Measurements from ENCODE around the gene KRTAP4-3. TPM values are rescaled to one million over a fixed set of nuclear protein-coding genes. Genes with fewer than 3 reads are reported as not detected.
"Not testable (repeated sequence)": the region's sequence is repeated elsewhere in the genome, so short reads cannot be mapped to it uniquely, and the experiment has no call there.

Gene KRTAP4-3
- not detected in 2 replicates for total RNA-seq

DNA sequence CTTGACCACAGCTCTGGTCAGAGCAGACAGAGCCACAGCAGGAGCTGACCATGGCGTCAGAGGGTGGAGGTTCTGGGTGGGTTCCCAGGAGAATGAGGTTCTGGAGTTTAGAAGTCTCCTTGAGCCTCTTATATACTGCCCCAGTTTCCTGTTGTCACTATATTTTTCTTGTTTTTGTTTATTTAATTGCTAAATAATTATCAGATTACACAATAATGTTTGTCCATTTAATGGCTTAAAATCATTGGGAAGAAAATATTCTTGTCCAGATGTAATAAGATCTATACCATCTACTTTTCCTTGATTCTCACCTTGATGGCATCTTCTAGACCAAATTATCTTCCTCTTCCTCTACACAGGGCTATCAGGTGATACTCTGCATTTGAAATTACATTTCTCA, at the start of gene KRTAP4-3:
Gene KRTAP4-3 (minus strand): TSS at position 101 of the 400 bp plus-strand sequence. CDS start 49 bp downstream, at position 52.
- no peak for DNase-seq (ENCODE audit: low read depth)

- DNase-seq (ENCODE audit: low read depth): no peak
Measured at GRCh38 chr17:41215681-41216080, 47.7 kb upstream of the KRTAP4-3 start.

DNA sequence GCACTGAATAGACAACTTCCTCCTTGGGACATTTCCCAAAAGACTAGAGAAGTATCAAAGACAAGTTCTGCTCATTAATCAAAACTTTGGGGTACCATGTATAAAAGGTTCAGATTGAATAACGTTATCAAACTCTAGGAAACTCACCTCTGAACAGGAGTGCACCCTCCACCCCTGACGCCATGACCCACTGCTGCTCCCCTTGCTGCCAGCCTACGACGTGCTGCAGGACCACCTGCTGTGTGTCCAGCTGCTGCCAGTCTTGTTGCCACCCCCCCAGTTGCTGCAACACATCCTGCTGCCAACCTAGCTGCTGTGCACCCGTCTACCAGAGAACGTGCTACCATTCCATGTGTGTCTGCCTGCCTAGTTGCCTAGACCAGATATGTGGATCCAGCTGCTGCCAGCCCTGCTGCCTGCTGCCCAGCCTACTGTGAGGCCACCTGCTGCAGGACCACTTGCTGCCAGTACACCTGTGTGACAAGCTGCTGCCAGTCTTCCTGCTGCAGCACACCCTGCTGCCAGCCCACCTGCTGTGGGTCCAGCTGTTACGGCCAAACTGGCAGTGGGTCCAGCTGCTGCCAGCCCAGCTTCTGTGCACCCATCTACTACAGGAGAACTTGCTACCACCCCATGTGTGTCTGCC, 44.6 kb upstream of the KRTAP4-3 start:
- DNase-seq (ENCODE audit: low read depth): no peak

GRCh38 chr17:41211845-41212466, 43.9 kb upstream of the KRTAP4-3 start:
- peak; percentile 57 for DNase-seq (ENCODE audit: low read depth)

DNA sequence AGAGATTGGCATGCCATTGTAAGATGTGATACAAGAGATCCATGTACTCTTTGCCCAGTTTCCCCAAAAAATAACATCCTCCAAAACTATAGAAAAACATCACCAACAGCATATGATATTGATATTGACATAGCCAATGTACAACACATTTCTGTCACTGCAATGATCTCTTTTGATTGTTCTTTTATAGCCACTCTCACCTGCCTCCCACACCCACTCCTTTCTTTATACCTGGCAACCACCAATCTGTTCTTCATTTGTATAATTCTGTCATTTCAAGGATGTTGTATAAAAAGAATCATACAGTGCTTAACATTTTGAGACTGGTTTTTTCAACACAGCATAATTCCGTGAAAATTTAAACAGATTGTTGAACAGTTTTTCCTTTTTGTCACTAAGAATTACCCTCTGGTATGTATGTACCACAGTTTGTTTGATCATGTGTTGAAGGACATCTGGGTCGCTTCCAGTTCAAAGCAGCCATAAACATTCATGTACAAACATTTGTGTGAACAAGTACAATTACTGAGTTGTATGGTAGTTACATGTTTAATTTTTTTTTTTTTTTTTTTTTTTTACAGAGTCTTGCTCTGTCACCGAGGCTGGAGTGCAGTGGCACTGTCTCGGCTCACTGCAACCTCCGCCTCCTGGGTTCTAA, 31.5 kb upstream of the KRTAP4-3 start:
- DNase-seq (ENCODE audit: low read depth): no peak

- DNase-seq (ENCODE audit: low read depth): no peak
Measured at GRCh38 chr17:41196068-41196467, 28.0 kb upstream of the KRTAP4-3 start.

DNA sequence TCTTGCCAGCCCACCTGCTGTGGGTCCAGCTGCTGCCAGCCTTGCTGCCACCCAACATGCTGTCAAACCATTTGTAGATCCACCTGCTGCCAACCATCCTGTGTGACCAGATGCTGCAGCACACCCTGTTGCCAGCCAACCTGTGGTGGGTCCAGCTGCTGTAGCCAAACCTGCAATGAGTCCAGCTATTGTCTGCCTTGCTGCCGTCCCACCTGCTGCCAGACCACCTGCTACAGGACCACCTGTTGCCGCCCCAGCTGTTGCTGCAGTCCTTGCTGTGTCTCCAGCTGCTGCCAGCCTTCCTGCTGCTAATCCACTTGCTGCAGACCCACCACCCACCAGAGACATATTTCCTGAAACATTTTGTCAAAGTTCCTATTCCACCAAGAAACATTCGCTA, 22.3 kb upstream of the KRTAP4-3 start:
- DNase-seq (ENCODE audit: low read depth): no peak

DNA sequence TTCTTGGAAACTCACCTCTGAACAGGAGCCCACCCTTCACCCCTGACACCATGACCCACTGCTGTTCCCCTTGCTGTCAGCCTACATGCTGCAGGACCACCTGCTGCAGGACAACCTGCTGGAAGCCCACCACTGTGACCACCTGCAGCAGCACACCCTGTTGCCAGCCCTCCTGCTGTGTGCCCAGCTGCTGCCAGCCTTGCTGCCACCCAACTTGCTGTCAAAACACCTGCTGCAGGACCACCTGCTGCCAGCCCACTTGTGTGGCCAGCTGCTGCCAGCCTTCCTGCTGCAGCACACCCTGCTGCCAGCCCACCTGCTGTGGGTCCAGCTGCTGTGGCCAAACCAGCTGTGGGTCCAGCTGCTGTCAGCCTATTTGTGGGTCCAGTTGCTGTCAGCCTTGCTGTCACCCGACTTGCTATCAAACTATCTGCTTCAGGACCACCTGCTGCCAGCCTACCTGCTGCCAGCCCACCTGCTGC, 21.9 kb upstream of the KRTAP4-3 start, which contains the start of gene KRTAP9-1:
Gene KRTAP9-1 (plus strand): TSS at position 51 of the 482 bp plus-strand sequence. CDS start 0 bp downstream, at position 51.
- DNase-seq (ENCODE audit: low read depth): not testable (repeated sequence)

- no peak for DNase-seq (ENCODE audit: low read depth)
Measured at GRCh38 chr17:41186872-41187271, 18.9 kb upstream of the KRTAP4-3 start.

DNA sequence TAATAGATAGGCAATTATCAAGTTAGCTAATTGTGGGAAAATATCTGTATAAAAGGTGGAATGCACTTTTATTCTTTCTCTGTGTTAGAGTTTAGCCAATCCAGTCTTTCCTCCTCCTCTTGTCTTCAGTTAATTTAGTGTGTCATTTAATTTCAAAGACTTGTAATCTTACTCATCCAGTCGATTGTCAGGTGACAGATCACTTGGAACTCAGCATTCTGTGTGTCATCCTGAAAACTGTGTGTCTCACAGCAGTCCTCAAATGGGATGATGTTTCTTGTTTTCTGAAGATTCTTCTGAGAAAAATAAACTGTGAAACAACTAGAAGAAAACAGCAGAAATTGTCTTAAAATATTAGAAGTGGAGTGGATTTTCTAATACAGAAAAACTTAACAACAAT, 17.0 kb upstream of the KRTAP4-3 start:
- no peak for DNase-seq (ENCODE audit: low read depth)

- DNase-seq (ENCODE audit: low read depth): no peak
Measured at GRCh38 chr17:41184480-41184961, 16.5 kb upstream of the KRTAP4-3 start, which contains the start of gene KRTAP4-1. Gene KRTAP4-1 (minus strand): TSS chr17:41184911. CDS start chr17:41184854, 57 bp downstream.

DNA sequence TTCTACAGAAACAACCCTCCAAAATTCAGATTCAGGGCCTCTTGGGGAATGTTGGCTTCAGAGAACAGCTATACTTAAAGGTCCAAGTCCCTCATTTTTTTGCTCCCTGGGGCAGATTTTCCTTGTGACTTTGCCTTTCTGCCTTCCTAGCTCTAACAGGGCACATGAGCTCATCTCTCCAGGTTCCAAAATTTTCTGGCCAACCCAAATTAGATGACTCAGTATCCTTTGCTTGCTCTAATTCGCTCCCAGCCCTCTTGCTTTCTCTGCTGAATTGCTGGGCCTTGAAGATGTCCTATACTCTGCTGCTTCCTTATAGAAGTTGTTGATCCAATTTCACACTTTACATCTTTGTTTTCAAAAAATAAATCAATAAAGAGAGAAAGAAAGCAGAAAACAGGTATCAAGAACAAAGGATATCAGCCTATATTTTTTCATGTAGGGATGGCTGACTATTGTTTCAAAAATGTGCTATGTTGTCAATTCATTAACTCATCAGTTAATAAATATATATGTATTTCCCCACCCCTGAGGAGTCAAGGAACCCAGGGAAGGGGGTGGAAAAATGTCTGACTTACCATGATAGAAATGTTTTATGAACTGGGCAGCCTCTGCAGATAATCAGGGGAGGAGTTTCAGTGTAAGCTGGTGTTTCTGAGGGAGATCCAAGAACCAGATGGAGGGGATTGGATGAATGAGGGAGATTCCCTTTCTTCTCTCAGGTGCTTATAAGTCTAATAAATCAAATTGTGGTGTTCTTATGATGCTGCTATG, 11.0 kb upstream of the KRTAP4-3 start:
- DNase-seq (ENCODE audit: low read depth): peak; percentile 15

GRCh38 chr17:41178341-41178740, 10.3 kb upstream of the KRTAP4-3 start:
- peak; percentile 70 for DNase-seq (ENCODE audit: low read depth)

GRCh38 chr17:41177727-41178271, 9.8 kb upstream of the KRTAP4-3 start, which contains the start of gene KRTAP4-2:
Gene KRTAP4-2 (minus strand): TSS chr17:41178221. CDS start chr17:41178164, 57 bp downstream.
- no peak for DNase-seq (ENCODE audit: low read depth)

DNA sequence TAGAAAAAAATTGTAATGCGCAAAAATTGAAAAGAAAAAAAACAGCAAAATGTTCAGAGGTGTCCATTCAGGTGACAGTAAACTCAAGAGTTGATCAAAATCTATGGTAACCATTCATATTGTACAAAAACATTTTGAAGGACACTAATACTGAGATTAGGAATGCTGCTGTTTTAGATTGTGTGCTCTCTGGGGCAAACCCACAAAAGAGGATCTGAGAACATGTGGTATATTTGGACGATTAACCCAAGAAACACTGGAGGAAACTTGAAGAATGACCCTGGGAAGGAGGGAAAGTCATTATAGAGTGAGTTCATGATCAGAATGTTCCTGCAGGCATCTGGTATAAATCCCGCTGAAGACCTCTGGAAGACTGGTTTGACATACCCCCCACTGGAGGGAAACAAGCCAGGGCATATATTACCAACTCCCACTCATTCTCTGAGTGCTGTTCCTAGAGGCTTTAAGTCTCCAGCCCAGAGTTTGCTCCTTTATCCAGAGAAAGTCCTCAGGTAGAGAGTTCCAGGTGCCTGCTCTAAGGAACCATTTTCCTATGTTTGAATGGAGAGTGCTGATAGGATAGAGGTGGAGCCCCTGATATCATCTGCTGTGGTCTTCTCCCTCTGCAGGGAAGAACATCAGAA, 8.8 kb upstream of the KRTAP4-3 start:
- DNase-seq (ENCODE audit: low read depth): no peak

DNA sequence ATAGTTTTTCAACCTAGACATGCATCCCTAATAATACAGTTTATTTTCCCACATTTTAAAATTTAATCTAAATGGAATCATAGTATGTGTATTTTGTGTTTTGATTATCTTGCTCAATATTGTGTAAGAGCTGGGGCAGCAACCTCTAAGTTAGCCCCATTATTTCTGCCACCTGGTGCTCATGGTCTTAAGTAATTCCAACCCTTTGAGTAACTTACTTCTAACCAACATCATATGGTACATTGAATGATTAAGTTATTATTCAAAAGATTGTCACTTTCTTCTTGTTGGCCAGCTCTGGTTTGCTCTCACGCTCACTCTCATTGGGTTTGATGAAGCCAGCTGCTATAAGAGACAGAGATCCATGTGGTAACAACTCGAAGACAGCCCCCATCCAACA, 3.9 kb upstream of the KRTAP4-3 start:
- DNase-seq (ENCODE audit: low read depth): peak; percentile 4

DNA sequence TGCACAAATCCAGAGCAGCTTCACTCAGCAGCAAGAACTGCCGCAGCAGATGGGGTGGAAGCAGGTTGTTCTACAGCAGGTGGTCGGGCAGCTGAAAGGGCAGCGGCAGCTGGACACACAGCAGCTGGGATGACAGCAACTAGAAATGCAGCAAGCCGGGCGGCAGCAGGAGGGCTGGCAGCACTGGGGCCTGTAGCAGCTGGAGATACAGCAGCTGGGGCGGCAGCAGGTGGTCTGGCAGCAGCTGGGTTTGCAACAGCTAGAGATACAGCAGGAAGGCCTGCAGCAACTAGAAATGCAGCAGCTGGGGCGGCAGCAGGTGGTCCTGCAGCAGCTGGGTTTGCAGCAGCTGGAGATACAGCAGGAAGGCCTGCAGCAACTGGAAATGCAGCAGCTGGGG, 460 bp downstream of the KRTAP4-3 start:
- DNase-seq (ENCODE audit: low read depth): no peak

GRCh38 chr17:41163828-41164227, 4.2 kb downstream of the KRTAP4-3 start:
- DNase-seq (ENCODE audit: low read depth): no peak

GRCh38 chr17:41160648-41161047, 7.4 kb downstream of the KRTAP4-3 start, which contains the start of gene KRTAP4-4:
Gene KRTAP4-4 (minus strand): TSS chr17:41160748. CDS start chr17:41160691, 57 bp downstream.
- DNase-seq (ENCODE audit: low read depth): no peak

DNA sequence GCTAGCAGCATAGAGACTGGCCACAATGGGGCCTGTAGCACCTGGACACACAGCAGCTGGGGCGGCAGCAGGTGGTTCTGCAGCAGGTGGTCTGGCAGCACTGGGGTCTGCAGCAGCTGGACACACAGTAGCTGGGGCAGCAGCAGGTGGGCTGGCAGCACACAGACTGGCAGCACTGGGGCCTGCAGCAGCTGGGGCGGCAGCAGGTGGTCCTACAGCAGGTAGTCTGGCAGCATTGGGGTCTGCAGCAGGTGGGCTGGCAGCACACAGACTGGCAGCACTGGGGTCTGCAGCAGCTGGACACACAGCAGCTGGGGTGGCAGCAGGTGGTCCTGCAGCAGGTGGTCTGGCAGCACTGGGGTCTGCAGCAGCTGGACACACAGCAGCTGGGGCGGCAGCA, 7.8 kb downstream of the KRTAP4-3 start:
- not testable (repeated sequence) for DNase-seq (ENCODE audit: low read depth)

DNA sequence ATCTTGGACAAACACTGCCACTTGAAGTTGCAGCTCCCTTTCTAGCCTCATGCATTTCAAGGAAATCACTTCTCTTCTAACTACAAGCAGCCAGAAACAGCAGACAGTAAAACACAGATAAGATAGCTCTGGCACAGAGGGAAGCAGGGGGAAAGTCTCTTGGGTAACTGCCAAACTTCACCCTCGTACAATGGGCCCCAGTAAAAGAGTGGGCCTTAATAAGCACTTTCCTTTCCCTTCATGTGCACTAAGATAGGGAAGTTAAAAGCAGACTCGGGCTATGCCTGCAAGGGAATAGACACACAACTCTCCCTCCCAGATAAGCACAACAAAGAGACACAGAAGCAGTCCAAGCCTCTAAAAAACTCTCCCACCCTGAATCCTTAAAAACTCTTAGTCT, 14.2 kb downstream of the KRTAP4-3 start:
- DNase-seq (ENCODE audit: low read depth): no peak
